Measurements from ENCODE around the gene PARD3B.

PARD3B gene

DNA sequence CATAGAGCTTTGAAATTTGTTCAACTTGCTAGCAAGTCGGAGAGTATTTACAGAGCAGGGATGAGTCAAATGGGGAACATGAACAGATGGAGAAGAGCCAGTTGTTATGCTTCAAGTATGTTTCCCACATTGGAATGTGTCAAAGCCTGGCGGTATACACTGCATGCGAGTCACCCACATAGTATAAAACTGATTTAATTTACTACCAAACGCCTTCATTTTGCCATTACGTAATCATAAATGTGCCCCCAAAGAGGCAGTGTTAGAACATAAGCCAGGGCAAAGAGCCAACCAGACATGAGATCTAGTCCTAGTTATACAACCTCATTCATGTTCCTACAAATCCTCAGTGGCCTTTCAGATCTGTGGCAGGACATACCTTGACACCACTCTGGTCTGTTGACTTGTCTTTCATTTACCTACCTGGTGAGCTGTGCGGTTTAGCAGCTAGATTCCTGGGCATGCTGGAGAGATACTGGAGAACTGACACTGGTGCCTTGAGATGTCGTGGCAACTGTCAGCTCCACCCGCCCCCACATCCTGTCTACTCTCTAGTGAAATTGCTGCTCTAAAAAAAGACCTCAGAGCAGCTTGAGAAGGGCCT lies 1115.3 kb downstream of the PARD3B start:
- DNase-seq (ENCODE audit: low read depth in 1 of 2, low spot score in 1 of 2): peak in 1 of 2 donors; percentile 9

DNA sequence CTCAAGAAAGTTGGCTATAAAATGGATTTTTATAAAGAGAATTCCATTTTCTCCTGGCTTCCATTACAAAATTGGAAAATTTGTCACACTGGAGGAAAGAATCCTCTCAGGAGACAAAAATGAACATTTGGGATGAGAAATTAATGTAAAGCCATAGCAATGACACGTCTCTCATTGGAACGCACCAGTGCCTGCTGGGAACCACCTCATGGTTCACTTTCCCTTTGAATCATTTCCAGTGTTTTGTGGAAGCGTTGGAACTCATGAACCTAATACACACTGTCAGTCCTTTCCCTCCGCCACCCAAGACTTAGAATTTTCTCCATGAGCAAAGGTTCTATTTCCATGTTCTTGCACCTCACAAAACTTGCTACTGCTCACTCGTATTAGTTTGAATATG lies 1116.0 kb downstream of the PARD3B start:
- DNase-seq (ENCODE audit: low read depth in 1 of 2, low spot score in 1 of 2): no peak

DNA sequence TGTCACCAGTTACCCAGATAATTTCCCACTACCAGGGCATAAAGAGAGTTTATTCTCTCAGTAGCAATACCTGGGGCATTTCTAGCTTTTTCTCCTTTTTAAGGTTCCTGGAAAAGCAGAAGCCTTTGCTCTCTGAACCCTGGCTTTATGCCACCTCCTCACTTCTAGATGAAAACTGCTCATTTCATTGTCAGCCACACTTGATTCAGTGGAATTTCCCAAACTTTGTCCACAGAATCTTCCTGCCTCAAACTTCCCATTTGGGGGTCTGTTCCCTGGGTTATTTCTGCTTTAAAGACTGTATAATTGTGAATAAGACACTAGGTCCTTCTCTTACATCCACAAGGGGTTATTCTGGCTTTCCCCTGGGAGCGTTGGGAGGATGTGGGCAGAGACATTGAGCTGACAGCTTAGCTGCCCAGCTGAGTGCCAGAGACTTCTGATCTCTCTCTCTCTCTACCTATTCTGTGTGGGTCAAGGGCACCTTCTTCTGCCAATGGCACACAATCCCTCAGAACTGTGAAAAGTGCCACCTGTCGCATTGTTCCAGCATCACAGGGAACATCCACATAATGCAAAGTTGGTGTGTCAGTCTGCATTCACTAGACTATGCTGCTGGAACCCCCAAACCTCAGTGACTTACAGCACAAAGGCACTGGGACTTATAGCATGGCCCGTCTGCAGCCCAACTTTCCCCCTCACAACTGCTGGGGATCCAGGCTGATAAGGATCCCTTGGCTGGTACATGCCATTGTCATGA lies 1117.1 kb downstream of the PARD3B start:
- DNase-seq (ENCODE audit: low read depth in 1 of 2, low spot score in 1 of 2): no peak

DNA sequence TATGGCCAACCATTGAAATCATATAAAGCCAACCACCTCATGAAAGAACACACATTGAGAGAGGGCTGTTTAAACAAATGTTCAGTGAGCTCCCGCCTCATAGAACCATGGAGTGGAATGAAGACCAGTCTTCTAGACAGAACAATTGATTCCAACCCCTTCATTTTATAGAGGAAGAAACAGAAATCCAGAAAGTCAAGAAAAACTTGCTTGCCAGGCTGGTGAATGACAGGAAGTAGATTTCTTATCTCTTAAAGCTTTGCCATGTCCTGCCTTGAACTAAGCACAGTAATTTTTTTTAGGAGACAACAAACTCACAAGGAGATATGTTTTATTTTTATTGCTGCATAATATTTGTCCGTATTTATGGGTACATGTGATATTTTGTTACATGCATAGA lies 1120.5 kb downstream of the PARD3B start:
- no peak for DNase-seq (ENCODE audit: low read depth in 1 of 2, low spot score in 1 of 2)
